Loucy (cell line): Measurements from ENCODE around the gene VWF.

Experiments
- EZH2phosphoT487 ChIP-seq: fragments of 200-600 bp; IDR thresholded peaks from 2 replicates; pipeline ENCODE4 v1.6.1; 2018; ENCODE audit warnings: antibody characterized with exemption, mild to moderate bottlenecking, moderate library complexity, borderline replicate concordance
- TF ChIP-seq, protein P1 (sequence below): fragments of 200-600 bp; sonication (generic); conservative IDR thresholded peaks from 2 replicates; pipeline ENCODE4 v1.5.1; 2014; ENCODE audit warnings: mild to moderate bottlenecking, antibody characterized with exemption, low read length

DNA sequence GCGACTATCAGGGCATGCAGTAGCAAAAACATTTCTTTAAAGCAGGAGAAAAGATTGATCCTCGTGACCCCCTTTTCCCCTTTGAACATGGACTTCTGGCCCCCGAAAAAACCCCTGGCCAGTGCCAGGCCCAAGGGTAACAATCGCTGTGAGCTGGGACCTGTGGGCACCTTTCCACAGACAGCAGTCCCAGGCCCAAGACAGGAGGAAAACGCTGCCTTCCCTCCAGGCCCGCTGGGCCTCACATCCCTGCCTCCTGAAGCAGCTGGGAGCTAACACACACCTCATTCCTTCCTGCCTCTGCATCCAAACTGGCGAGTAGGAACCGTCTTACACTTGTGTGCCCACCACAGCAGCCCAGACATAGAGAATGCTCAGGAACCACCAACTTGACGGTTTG lies 1.2 kb downstream of the VWF start:
- TF ChIP-seq, protein P1, sequence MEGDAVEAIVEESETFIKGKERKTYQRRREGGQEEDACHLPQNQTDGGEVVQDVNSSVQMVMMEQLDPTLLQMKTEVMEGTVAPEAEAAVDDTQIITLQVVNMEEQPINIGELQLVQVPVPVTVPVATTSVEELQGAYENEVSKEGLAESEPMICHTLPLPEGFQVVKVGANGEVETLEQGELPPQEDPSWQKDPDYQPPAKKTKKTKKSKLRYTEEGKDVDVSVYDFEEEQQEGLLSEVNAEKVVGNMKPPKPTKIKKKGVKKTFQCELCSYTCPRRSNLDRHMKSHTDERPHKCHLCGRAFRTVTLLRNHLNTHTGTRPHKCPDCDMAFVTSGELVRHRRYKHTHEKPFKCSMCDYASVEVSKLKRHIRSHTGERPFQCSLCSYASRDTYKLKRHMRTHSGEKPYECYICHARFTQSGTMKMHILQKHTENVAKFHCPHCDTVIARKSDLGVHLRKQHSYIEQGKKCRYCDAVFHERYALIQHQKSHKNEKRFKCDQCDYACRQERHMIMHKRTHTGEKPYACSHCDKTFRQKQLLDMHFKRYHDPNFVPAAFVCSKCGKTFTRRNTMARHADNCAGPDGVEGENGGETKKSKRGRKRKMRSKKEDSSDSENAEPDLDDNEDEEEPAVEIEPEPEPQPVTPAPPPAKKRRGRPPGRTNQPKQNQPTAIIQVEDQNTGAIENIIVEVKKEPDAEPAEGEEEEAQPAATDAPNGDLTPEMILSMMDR: no peak
- no peak for TF ChIP-seq EZH2phosphoT487
